Subcutaneous adipose tissue (tissue), 4 donors: Measurements from ENCODE around the gene EVA1C. TPM values are rescaled to one million over a fixed set of nuclear protein-coding genes. Genes with fewer than 3 reads are reported as not detected.

Experiments
- CTCF ChIP-seq: fragments of 450-650 bp; IDR thresholded peaks from one replicate; pipeline ENCODE4 v1.5.1; 2016; ENCODE audit warnings: low read depth, mild to moderate bottlenecking, control low read depth, antibody characterized with exemption, moderate library complexity
- total RNA-seq, 4 donors: library from RNA; depleted of rRNA; stranded (reverse); fragments of >200 nt; gene quantifications; one replicate each; pipeline ENCODE4 v1.1.0, GENCODE V29; 2016

EVA1C gene
- total RNA-seq, 4 donors from 2014 or later = 20.1 to 56.1 (median 32.9) TPM

- TF ChIP-seq CTCF = no peak
Measured at GRCh38 chr21:32508558-32508957, 96.1 kb downstream of the EVA1C start.

DNA sequence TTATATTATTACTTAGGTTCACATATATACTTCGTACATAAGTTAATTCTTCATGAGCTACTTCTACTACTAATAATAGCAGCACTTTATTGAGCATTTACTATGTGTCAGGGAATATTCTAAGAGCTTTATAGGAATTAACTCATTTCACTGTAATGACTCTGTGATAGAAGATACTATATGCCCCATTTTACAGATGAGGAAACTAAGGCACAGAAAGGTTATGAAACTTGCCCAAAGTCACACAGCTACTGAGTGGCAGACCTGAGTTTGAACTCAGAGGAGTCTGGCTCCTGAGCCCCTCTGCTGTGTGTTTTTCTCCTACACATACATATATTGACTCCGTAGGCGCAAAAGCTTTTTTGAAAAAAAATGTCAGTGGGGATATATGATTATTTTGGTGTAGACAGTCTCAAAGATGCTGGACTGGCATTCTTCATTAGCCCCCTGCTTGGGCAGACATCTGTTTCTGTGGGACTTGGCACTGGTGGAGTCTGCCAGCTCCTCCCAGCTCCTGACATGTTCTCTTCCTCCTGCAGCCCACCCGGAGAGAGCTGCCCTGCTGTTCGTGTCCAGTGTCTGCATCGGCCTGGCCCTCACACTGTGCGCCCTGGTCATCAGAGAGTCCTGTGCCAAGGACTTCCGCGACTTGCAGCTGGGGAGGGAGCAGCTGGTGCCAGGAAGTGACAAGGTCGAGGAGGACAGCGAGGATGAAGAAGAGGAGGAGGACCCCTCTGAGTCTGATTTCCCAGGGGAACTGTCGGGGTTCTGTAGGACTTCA lies 102.0 kb downstream of the EVA1C start:
- no peak for TF ChIP-seq CTCF

DNA sequence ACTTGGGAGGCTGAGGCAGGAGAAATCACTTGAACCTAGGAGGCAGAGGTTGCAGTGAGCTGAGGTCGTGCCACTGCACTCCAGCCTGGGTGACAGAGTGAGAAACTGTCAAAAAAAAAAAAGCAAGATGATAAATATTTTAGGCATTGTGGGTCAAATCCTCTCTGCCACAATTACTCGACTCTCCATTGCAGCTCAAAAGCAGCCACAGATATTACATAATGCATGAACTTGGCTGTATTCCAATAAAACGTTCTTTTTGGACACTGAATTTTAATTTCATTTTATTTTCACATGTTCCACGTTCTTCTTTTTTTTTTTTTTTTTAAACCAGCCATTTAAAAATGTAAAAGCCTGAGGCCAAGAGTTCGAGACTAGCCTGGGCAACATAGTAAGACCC lies 103.4 kb downstream of the EVA1C start:
- no peak for TF ChIP-seq CTCF

- no peak for TF ChIP-seq CTCF
Measured at GRCh38 chr21:32516756-32517649, 104.5 kb downstream of the EVA1C start.

DNA sequence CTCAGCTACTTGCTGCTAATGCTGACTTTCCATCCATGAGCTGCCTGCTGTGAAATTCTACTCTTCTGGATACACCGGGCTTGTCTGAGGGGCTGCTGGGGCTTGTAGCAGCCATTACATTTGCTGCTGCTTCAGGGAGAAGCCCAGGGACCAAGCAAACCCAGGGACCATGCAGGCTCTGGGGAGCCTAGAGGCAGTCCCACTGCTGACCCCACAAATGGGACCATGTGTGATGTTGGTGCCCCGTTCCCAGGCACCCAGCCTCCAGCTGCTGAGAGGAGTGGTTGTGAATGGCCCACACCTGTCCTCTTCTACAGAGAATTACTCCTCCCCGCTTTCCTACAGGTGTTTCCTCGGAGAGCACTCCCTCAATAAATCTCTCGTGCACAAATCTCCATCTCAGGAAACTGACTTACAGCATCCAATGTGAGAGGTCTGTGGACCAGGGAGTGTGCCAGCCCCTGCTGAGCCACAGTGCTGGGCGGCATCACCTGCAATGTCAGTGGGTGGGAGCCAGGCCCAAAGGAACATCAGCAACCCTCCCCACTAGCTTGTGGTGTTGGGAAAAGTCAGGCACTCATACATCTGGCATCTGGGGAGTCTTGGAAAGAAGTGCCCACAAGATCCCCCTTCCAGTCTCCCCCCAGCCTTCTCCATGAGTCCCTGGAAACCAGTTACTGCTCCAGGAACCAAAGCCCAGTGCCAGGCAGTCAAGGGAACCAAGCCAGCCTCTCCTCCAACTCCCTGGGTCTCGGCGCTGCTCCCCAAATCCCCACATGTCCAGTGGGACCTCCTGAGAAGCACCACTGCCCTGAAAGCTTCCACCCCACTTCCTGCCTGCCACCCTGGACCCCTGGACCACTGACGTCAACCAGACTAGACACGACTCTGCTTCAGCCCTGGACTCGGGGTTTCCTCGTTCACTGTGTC lies 107.7 kb downstream of the EVA1C start:
- TF ChIP-seq CTCF = no peak

DNA sequence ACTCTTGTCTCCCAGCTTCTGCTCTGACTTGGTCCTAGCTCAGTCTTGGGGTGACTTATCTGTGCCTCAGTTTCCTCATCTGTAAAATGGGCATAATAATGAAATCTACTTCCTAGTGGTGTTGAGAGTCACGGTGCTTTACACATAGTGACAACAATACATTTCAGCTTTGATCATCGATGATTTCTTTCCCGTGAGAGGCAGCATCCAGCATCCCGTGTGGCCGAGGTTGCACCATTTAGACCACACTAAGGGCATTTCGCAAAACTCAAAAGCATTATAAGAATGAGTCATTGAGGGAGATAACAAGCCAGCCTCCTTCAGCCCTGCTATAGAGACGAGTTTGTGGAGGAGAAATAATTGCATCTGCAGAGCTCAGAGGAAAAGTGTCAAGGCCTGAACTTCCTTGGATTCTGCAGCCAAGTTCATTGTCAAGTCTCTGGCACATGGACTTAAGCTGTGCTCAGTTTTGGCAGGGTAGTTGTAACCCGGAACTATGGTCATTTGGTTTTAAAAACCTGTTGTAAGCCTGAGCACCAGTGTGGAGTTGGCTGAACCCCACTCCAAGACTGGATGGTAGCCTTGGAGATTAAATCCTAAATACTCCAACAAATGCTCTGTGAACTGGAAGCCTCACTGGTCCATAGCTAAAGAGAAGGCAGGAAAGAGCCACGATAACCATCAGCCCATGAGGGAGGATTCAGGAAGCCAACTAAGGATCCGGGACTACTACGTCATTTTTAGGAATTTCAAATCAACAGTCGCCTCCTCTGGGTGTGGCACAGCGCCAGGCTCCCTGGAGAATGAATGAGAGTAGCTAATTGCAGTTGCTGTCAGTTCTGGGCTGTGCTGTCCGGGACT lies 108.6 kb downstream of the EVA1C start:
- TF ChIP-seq CTCF = no peak
